ENCODE measurements around the gene SPINT1.

Gene SPINT1

DNA sequence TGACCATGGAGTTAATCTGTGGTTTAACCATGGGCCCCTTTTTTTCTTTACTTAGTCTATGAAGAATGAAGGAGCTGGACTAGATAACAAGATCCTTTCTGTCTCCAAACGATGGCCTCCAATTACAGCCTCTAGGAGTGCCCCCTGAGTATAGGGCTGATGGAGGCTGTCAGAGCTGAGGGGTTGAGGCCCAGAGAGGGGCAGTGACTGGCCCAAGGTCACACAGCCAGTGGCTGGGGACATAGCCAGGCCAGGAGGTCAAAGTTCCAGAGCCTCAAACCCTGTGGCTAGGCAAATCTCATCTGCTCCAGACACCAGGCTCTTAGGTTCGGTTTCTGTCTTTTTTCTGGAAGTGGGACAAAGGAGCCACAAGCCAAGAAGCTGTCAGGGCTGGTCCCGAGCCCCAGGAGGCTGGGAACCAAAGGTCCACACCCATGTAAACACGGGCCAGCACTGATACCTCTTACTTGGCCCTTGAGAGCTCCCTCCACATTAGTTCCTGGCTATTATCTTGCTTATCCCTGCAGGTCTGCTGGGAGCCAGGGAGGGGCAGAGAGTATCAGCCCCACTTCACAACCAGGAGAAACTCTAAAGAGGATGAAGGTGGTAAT lies 19.9 kb downstream of the SPINT1 start:
- DNase-seq: no peak

DNA sequence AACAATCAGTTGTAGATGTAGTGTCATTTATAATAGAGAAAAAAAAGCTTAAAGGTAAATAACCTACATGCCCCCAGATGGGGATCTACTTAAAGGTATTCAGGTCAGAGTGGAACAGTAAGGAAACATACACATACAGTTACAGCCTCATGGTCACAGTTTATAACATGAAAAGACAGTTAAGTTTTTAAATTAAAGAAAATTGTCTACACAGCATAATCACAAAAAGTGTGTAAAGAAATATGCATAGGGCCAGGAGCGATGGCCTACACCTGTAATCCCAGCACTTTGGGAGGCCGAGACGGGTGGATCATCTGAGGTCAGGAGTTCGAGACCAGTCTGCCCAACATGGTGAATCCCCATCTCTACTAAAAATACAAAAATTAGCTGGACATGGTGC lies 23.4 kb downstream of the SPINT1 start:
- DNase-seq: no peak

- no peak for DNase-seq
These were observed 25.8 kb downstream of the SPINT1 start for GRCh38 chr15:40869686-40870085.

GRCh38 chr15:40870716-40871115 lies 26.9 kb downstream of the SPINT1 start:
- no peak for DNase-seq

DNA sequence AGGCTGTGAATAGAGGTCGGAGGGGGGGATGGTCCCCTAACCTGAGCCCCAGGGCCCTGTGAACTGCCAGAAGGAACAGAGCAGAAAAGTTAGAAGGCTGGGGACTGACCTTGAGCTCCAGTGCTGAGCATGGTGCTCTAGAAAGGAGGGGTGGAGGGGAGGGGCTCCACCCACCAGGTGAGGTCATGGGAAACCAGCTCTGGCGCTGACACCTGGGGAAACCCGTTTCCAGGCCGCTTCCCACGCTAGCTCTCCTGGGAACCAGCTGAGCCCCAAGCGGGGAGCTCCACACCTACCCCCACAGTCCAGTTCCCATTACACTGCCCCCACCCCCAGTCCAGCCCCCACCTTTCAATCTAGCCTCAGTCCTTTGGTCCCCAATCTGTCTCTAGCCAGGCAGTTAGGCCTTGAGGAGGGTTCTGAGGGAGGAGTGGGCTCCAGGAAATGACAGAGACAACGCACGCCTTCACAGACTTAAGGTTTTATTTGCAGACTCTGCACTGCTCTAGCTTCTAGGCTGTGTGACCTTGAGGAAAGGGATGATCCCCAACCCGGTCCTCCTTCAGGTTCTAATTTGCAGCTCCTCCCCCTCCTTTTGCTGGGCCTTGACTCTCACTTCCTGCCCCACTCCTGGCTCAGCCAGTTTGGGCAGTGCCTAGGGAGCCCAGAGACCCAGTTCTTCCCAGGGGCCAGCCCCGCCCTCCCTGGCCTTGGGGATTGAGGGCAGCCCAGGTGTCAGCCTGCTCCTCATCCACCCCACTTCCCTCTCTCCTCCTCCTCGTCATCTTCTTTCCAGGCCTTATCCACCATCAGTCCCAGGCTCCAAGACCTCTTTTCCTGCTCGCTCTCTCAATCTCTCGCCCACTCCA lies 28.1 kb downstream of the SPINT1 start:
- no peak for DNase-seq

GRCh38 chr15:40872791-40873693 lies 29.2 kb downstream of the SPINT1 start:
- no peak for DNase-seq

- peak; percentile 46 to 50 for DNase-seq
These were observed 30.1 kb downstream of the SPINT1 start, which contains the start of gene RHOV for GRCh38 chr15:40873694-40874561. RHOV (minus strand) TSS chr15:40874234; CDS start chr15:40874139, 95 bp downstream.

DNA sequence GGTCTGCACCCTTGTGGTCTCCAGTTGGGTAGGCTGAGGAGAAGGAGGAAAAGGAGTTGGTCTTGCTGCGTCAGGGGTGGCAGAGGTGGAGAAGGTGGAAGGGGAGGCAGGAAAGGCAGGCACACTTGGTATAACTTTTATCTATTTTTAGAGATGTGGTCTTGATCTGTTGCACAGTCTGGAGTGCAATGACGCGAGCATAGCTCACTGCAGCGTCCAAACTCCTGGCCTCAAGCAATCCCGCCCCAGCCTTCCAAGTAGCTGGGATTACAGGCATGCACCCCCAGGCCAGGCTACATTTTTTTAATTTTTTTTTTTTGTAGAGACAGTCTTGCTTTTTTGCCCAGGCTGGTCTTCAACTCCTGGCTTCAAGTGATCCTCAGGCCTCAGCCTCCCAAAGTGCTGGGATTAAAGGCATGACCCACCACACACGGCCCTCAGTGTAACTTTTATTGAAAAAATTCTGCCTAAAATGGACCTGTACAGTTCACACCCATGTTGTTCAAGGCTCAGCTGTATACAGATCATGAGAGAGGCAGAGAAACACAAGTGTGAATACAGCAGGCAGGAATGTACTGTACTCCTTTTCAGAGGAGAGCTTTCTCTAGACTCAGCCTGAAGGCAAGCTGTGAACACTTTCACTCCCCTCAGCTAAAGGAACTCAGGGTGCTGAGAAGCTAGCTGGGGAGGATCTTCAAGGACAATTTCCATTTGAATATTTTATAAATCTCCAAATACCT lies 32.3 kb downstream of the SPINT1 start:
- DNase-seq: no peak

- DNase-seq: no peak
These were observed 33.8 kb downstream of the SPINT1 start for GRCh38 chr15:40877694-40878093.

DNA sequence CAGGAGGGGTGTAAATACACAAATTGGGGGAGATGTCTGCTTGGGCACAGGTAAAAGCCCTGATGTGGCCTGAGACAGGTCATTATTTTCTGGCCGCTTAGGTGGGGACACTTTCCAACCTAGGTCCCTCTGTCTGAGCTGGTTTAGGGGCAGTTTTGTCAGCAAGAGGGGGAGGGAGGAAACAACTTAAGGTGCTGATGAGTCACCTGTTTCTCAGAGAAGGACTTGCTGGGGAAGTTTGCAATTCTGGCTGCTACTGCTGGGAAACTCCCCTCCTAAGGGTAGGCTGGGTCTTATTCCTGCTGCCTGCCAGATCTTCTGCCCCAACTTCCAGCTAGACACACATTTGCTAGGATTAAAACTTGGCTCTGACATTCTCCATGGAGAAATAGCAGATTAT lies 34.9 kb downstream of the SPINT1 start:
- DNase-seq: no peak

DNA sequence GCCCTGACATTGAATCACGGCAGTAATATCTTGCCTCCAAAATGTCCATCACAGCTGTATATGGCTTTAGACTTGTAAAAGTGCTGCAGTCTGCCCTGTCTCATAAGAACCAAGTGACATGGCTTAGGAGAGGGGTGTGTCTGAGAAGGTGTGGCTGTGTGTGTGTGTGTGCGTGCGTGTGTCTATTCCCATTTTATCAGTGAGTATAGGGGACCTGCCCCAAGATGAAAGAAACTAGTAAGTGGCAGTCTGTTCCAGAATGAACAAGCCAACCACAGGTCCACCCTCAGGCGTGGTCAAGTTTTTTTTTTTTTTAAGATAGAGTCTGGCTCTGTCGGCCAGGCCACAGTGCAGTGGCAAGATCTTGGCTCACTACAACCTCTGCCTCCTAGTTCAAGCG lies 35.8 kb downstream of the SPINT1 start:
- no peak for DNase-seq

DNA sequence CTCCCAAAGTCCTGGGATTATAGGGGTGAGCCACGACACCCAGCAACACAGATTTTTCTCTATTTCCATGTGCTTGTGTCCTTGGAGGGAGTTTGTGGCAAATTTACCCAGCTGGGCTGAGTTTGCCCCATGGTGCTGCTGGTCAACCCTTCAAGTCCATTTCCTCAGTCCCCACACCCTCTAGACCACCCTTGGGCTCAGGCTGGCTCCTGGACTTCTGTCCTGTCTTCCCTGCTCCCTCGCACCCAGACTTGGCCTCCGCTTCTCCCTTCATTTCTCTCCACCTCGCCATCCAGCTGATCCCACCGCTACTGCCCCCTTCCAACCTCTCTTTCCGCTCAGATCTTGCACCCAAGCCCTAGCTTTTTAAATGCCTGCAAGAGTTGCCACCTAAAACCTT lies 37.5 kb downstream of the SPINT1 start:
- DNase-seq: no peak

GRCh38 chr15:40886586-40886985 lies 42.7 kb downstream of the SPINT1 start:
- DNase-seq: no peak

- DNase-seq: no peak
These were observed 45.3 kb downstream of the SPINT1 start for GRCh38 chr15:40889112-40889511.

DNA sequence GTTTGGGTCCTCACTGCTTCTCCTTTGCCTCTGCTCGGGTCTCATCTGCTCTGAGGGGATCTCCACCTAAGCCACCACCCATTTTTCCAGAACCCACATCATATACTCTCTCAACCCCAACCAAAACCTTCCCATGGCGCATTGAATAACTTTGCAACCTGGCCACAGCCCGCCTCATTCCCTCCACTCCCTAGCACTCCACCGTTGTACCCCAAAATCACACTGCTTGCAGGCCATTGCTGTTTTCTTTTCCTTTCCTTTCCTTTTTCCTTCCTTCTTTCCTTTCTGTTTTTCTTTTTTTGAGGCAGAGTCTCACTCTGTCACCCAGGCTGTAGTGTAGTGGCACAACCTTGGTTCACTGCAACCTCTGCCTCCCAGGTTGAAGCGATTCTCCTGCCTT lies 47.3 kb downstream of the SPINT1 start:
- DNase-seq: no peak

- peak in 1 of 2 donors; percentile 46 for DNase-seq
These were observed 48.1 kb downstream of the SPINT1 start for GRCh38 chr15:40891810-40892446.

DNA sequence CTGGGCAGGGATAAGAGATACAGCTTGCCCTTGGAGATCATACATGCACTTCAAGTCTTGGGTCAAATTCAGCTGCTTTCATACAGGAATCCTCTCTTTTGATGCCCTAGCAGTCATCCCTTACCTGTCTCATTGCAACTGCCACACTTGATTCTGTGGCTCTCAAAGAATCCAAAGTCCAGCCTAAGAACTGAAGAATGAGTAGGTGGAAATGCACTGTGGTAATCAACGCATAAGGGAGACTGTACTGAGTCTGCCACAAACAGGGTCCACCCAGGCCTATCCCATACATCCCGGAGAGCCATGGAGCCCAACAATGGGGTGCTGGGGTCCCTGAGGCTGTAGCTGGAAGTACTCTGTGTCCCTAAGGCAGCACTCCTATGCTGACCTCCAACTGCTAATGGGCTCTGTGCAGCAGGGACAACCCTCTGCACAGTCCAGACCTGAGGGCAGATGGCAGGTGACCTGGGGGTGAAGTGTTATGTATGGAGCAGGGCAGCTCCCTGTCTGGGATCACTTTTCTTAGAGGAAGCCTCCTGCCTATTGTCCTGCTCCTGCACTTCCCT lies 48.7 kb downstream of the SPINT1 start:
- DNase-seq: no peak

- DNase-seq: no peak
These were observed 49.3 kb downstream of the SPINT1 start for GRCh38 chr15:40893019-40893670.

DNA sequence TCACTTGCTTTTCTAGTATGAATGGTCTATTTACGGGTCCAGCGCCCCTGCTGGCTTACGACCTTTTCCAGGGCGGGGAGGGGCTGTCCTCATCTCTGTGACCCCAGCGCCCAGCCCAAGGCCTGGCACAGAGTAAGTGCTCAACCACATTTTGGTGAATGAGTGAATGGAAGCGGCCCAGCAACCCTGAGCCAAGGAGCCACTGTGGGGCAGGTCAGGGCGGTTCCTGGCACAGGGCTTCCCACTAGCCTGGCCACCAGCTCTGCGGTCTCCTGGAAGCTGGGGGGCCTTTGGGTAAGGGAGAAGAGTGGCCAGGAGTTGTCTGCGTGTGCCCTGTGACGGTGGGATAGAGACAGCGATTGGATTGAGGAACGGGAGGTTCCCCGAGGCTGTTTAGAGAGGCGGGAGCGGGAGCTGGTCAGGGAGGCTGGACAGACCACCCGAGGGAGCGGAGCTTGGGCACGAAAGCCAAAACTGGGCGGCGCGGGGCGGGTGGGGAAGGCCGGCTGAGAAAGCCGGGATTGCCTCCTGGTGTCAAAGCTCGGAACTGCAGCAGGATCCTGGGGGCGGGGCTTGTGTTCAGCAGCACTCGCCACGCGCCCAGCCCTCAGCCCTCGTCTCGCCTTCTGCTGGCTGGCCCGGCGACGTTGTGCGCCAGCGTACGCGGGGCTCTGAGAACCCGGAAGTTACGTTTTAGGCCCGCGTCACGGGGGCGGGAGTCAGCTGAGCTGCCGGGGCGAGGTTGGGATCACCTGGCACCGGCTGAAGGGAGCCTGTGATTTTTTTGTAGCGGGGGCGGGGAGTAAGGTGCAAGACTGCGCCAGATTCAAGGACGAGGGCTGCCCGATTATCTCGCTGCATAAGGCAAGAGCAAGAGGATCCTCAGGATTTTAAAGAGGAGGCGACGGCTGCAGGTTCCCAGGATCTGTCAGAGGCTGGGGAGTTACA lies 50.2 kb downstream of the SPINT1 start, which contains the start of gene VPS18:
VPS18 (plus strand) TSS at position 718 of the 948 bp plus-strand sequence. CDS start 319 bp downstream, outside the sequence.
- peak; percentile 98 for DNase-seq

All from CD4-positive, alpha-beta T cell treated with Interleukin-4 for 1 hour (primary cell).